ENCODE measurements around the gene INPP4A. TPM values are rescaled to one million over a fixed set of nuclear protein-coding genes. Genes with fewer than 3 reads are reported as not detected.
A peak's percentile ranks its signal among the peaks of the same experiment; 100 is the strongest.

INPP4A gene
- polyA plus RNA-seq, 1 experiment = 12.9 TPM

GRCh38 chr2:98554116-98554861 lies 109.6 kb downstream of the INPP4A start:
- Histone ChIP-seq H3K27ac (ENCODE audit: low read depth, low read length) (no peak overlapping the region), H3K27me3 (ENCODE audit: control insufficient read depth, insufficient read depth, low read length) (no peaks in the 10 kb centered on the region), H3K4me3 (ENCODE audit: low read depth, low read length) (no peak overlapping the region), H3K9me3 (ENCODE audit: control insufficient read depth, insufficient read depth, low read length) (no peaks in the 10 kb centered on the region)
- TF ChIP-seq CTCF (IDR thresholded peaks at IDR 0.05; ENCODE audit: low read depth, low read length) = no peak
- ChIA-PET POLR2A (no interaction called here), CTCF (no interaction called here)
- DNase-seq (ENCODE audit: low read depth, low spot score) = no peak

GRCh38 chr2:98555696-98556095 lies 111.0 kb downstream of the INPP4A start:
- H3K4me3 ChIP-seq (ENCODE audit: low read depth, low read length) = no peak overlapping the region
- H3K27ac ChIP-seq (ENCODE audit: low read depth, low read length) = no peak overlapping the region
- ChIA-PET CTCF (no interaction called here), POLR2A (no interaction called here)
- no peak for DNase-seq (ENCODE audit: low read depth, low spot score)
- no peaks in the 10 kb centered on the region for H3K9me3 ChIP-seq (ENCODE audit: control insufficient read depth, insufficient read depth, low read length)
- no peak for TF ChIP-seq CTCF (IDR thresholded peaks at IDR 0.05; ENCODE audit: low read depth, low read length)
- H3K27me3 ChIP-seq (ENCODE audit: control insufficient read depth, insufficient read depth, low read length) = no peaks in the 10 kb centered on the region

DNA sequence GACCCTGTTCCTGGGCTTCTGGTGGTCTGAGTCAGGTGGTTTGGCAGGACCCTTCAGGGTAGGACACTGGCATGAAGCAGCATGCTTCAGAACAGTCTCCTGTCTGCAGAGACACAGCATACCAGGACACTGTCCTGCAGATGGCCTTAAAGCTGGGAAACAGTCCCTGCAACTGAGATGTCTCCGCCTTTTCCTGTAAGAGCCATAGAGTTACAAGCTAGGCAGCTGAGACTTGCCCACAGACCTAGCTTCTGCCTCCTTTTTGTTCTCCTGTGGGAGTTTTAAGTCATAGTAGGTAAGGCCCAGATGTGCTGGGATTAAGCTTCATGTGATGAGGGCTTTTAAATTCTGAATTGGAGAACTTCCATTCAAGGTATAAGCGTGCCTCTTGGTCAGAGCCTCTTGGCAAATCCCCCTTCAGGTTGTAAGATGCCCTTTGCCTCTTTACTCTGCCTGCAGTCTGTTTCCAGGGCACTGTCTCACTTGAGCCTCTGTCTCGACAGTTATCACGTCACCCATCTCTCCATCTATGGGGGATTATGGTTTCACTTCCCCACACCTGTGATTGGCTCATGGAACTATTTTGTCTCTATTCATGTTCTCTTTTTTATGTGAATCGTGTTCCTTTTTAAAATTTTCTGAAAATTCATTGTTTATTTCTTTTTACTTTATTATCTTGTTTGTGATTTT lies 111.8 kb downstream of the INPP4A start:
- Histone ChIP-seq H3K27ac (ENCODE audit: low read depth, low read length) (no peak overlapping the region), H3K9me3 (ENCODE audit: control insufficient read depth, insufficient read depth, low read length) (no peaks in the 10 kb centered on the region), H3K27me3 (ENCODE audit: control insufficient read depth, insufficient read depth, low read length) (no peaks in the 10 kb centered on the region), H3K4me3 (ENCODE audit: low read depth, low read length) (no peak overlapping the region)
- DNase-seq (ENCODE audit: low read depth, low spot score) = no peak
- TF ChIP-seq CTCF (IDR thresholded peaks at IDR 0.05; ENCODE audit: low read depth, low read length) = no peak
- ChIA-PET CTCF (interaction anchor here (0.6 kb wide), 1 partner anchor 40 kb away, joined by 4 read pairs; no protein-coding TSS in a partner anchor), POLR2A (no interaction called here)

GRCh38 chr2:98558852-98559530 lies 114.3 kb downstream of the INPP4A start:
- H3K27ac ChIP-seq (ENCODE audit: low read depth, low read length) = peak overlapping the region; percentile 91
- H3K9me3 ChIP-seq (ENCODE audit: control insufficient read depth, insufficient read depth, low read length) = no peaks in the 10 kb centered on the region
- DNase-seq (ENCODE audit: low read depth, low spot score) = no peak
- no peaks in the 10 kb centered on the region for H3K27me3 ChIP-seq (ENCODE audit: control insufficient read depth, insufficient read depth, low read length)
- no peak overlapping the region for H3K4me3 ChIP-seq (ENCODE audit: low read depth, low read length)
- ChIA-PET CTCF (interaction anchor here (1.4 to 2.6 kb wide), 3 partner anchors 10 to 146 kb away, joined by 4 to 14 read pairs (median 8); no protein-coding TSS in a partner anchor), POLR2A (interaction anchor here (0.6 to 0.8 kb wide), 2 partner anchors 10 to 111 kb away, joined by 3 to 4 read pairs; no protein-coding TSS in a partner anchor)
- no peak for TF ChIP-seq CTCF (IDR thresholded peaks at IDR 0.05; ENCODE audit: low read depth, low read length)

Measured in AG04450 (cell line).